ENCODE measurements around the gene AAK1.

AAK1 gene

DNA sequence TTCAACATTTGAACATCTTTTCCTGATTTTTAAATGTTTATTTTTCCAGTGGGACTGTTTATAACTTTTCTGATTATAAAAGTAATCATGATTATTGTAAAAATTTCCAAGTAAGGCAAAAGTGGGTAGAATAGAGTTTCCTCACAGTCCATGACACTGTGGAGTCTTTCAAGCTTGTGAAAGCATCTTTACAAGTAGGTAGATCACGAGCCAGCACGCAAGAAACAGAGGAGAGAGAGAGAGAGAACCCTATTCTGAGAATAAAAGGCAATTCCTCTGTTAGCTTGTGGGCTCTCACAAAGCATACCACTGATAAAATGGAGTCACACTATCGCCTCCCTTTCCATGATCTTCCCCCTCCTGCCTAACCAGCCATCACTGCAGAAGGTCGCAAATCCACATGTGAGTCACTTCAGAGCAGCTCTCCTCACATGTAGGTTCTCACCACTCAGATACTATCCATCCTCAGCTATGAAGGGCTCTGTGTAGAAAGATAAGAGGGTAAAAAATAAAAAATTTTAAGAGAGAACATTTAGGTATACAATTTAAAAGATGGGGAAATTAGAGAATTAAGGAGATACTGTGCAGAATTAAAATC lies 40.3 kb downstream of the AAK1 start:
- in situ Hi-C loops (cut with MboI; ENCODE audit: low sequenced_read_pairs), result no loop called here

DNA sequence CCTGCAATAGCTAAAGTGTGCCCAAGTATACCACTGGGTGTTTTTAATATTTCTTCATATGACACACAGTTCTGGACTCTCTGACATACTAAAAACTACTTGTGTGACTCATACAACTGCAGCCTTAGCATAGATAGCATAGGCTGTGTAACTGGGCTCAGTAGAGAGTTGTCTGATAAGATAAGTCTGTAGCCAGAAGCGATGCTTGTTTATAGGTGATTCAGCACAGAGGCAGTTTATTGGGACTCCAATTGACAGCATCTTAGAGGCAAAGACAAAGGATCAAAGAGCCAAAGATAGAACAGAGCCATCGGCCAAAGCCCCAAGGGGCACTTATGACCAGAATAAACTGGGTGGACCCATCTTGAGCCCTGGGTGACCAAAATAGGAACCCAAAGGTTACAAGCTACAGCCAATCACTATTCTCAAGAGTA lies 42.3 kb downstream of the AAK1 start:
- in situ Hi-C loops (cut with MboI; ENCODE audit: low sequenced_read_pairs), result no loop called here

DNA sequence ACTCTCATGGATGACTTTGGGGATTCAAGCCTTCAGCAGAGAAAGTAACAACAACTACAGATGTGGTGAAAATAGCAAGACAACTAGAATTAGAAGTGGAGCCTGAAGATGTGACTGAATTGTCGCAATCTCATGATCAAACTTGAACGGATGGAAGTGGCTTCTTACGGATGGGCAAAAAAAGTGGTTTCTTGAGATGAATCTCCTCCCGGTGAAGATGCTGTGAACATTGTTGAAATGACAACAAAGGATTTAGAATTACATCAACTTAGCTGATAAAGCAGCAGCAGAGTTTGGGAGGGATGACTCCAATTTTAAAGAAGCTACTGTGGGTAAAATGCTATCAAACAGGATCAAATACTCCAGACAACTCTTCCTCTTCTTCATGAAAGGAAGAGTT lies 43.1 kb downstream of the AAK1 start:
- in situ Hi-C loops (cut with MboI; ENCODE audit: low sequenced_read_pairs), result no loop called here

DNA sequence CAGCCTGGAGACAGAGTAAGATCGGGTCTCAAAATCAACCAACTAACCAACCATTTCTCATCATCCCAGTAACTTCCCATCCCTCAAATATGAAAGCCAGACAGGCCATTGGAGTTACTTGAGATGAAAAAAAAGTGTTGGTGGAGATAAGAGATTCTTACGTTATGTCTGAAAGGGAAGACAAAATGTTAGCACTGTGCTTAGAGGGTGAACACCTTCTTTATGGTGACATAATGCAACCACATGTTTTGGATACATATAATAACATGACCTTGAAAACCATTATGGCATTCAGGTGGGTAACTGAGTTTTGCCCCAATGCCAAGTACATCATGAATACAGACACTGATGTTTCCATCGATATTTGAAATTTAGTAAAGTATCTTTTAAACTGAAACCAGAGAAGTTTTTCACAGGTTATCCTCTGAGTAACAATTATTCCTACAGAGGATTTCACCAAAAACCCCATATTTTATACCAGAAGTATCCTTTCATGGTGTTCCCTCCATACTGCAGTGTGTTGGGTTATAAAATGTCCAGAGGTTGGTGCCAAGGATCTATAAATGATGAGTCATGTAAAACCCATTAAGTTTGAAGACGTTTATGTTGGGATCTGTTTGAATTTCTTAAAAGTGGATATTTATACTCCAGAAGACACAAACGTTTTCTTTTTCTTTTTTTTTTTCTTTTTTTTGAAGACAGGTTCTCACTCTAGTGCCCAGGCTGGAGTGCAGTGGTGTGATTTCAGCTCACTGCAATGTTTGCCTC lies 45.5 kb downstream of the AAK1 start:
- in situ Hi-C loops (cut with MboI; ENCODE audit: low sequenced_read_pairs), result no loop called here

DNA sequence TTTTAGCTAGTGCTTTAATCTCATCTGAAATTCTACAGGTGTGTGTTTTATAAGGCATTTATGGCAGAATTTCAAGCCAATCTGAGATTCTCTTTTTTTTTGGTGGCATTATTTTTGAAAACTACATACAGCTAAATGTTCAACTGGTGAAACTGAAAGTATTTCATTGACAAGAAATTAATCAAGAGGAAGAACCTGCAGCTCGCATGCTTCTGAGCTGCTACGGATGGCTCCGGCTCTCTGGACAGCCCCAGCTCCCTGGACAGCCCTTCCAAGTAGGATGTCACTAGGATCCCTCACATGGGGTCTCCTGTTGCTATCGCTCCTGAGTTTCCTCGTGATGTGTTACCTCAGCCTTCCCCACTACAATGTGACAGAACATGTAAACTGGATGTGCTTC lies 46.4 kb downstream of the AAK1 start:
- in situ Hi-C loops (cut with MboI; ENCODE audit: low sequenced_read_pairs), result no loop called here

DNA sequence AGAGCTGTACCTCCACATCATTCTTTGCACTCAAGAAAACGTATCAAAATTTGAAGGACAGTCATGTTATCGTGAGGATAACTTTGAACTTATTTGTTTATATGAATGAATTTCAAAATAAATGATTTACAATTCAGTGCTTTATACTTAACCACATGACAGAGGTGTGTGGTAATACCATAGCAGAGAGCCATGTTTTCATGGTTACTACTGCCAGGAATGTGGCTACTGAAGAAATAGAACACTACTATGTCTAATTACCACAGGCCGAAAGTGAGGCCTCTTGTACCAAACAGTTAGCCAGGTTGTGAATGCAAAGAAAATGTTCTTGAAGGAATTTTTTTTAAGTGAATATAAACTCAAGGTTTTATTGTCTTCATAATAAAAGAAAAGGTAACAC lies 49.2 kb downstream of the AAK1 start:
- in situ Hi-C loops (cut with MboI; ENCODE audit: low sequenced_read_pairs), result no loop called here

DNA sequence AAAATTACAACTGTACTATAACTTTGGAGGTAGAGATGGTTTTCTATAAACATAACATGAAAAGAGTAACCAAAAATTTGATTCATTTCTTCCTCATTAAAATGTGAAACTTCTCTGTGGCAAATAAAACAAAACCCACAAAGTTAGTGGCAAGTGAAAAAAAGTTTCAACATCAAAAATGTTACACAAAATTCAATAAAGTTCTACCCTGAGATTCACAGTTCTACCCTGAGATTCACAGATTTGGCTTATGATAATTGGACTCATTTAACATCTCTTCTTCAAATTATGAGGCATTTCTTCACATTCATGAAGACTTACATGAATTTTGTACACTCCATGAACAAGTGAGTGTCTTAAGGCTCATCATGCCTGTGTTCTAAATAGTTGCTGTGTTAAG lies 51.0 kb downstream of the AAK1 start:
- in situ Hi-C loops (cut with MboI; ENCODE audit: low sequenced_read_pairs), result no loop called here

DNA sequence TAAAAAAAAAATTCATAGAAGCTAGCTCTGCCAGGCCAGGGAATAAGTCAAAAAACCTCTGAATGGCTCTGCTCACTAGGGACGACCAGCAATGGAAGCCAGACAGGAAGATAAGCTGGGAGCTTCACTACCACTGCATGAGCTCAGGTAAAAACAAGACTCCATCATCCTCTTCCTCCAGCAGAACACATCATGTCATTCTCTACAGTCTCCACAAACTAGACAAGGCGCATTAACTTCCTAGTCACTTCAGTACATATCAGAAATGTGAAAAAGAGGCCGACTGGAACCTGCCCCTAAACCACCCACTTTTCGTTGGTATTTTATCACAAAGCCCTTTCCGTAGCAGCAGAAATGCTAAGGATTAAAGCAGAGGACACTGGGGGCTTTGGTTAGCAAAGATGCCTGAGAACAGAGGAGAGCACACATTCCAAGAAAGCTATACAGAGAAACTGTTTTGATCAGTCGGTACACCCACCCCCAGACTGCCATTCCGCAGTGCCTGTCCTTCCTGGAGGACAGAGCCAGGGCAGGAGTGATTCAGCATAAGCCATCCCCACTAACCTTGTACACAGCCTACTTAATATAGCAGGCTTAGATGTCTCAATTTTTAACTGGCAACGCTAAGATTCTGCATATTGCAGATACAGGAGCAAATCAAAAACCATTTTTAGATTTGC lies 53.4 kb downstream of the AAK1 start:
- in situ Hi-C loops (cut with MboI; ENCODE audit: low sequenced_read_pairs), result no loop called here

DNA sequence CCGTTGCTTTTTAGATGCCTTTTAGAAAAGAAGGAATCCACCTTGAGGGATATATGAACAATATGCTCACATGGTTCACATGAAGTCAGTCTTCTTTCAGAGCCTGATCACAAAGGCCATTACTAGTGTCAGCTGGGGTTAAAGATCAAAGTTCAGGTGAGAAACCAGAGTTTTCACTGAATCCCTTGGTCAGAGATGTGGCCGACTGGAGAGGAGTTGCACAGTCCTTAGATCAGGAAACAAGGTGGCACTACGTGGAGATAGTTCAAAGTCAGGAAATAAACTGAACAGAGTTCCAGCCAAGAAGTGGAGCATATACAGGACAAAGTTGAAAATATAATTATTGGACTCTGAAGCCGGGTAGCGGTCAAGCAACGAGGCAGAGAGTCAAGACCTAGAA lies 54.6 kb downstream of the AAK1 start:
- in situ Hi-C loops (cut with MboI; ENCODE audit: low sequenced_read_pairs), result no loop called here

DNA sequence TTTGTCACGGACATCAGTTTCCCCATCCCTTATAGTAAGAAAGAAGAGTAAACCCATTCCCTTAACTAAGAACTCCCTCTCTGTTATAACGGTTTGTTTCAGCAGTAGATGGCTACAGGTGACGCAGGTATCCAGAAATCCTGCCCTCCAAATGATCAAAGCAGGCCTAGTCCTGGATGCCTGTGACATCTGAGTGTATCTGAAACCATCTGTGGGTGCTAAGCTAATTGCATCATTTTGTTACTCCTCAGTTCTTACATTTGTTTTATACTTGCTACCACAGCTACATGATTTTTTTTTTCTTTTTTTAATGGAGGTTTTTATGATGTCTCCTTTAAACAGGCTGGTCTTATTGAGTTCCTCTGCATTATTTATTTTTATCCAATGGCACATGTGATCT lies 55.1 kb downstream of the AAK1 start:
- in situ Hi-C loops (cut with MboI; ENCODE audit: low sequenced_read_pairs), result no loop called here

DNA sequence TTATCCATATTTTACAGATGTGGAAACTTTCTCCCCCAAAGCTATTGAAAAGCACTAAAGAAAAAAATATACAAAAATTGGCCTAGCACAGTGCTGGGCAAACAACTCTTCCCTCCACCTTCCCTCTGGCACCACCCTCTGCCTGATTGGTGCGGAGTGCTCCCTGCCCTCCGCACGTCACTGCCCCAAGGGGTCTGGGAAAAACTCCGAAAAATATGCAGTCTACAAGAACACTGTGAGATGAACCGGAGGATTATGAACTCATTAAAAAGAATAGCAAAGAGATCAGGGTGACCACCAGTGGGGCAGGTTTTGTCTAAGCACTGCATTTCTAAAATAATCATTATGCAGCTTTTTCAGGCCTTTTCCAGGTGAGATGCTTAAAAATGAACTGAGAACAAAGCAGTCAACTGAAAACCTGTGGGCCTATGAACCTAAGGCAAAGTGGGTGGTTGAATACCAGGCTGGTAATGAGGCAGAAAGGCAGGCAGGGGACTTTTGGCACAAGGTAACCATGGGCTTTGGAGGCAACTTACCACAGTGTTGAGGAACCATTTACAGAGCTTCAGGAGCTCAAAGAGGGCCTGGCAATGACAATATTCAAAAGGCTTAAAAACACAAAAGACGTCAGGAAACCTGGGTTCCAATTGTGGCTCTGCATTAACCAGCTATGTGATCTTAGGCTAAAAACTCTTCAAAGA lies 57.5 kb downstream of the AAK1 start:
- in situ Hi-C loops (cut with MboI; ENCODE audit: low sequenced_read_pairs), result no loop called here

DNA sequence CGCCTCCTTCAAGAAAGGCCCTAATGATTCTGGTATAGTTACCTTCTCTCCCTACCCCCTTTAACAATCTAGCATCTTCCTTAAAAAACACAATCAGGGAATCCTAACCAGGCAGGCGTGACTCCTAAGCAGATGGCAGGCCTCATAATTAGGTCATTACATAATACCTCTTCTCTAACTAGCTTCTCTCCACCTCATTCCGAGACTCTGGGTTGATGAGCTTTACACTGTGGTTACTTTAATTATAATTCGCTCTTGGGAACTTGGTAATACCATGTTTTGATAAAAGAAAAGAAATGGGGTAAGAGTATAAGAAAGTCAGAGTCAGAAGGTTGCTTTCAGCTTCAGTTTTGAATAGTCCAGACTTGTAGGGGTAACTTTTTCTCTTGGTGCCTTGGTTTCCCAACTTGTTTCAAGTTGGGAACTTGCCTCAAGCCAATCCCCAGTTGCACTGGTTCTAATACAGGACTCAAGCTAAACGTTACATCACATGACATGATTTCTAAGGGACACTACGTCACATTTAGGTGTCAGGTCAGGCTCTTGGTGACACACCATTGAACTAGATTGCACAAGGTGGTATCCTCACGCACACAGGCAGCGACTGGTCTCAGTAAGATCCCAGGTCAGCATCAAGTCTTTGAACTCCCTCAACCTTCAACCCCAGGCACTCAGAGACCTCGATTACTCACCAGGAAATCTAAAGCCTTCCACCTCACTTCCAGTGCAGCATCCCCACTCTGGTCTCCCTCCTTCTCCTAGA lies 59.2 kb downstream of the AAK1 start:
- in situ Hi-C loops (cut with MboI; ENCODE audit: low sequenced_read_pairs), result no loop called here

DNA sequence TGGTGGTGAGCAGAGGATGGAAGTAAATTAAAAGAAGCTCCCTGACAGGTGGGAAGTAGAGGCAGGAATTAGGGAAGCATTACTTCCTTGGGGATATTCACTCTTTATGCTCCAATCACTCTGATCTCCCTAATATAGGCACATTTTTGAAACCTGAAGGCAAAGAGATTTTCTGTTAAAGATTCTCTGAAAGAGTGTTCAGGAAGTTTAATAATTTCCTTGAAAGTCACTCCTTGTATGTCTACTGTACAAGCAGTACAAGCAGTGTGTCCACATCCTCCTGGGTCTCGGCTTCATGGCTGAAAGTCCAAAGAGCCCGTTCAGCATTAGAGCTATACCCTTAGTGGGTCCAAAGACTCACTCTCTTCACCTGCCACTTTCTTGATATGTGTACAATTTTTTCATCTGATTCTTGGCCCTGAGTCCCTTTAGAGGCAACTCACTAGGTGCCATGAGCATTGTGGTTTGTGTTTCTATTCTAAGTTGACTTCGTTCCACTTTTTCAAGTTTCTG lies 60.2 kb downstream of the AAK1 start:
- in situ Hi-C loops (cut with MboI; ENCODE audit: low sequenced_read_pairs), result no loop called here

DNA sequence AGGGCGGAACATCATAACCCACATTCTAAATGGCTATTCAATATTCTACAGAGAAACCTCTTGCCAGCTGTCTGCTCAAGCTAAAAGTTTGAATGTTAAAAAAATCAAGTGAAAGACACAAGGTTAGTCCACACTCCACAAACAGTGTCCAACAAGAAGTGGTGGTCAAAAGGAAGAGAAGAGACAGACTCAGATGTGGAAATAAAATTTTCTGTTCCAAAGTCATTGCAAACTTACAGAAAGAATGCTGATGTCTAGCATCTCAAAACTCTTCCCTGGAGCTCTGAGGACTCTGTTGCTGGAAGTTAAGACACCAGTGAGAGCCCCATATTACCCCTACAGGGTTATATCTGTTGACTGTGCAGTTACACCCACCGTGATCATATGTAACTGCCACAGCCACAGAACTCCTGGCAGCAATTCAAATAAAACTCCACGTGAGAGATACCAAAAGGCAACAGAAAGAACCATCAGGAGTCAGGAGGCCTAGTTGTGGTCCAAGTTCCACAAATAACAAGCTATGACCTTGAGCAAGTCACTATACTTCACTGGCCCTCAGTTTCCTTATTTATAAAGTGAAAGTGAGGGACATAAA lies 60.9 kb downstream of the AAK1 start:
- in situ Hi-C loops (cut with MboI; ENCODE audit: low sequenced_read_pairs), result no loop called here

DNA sequence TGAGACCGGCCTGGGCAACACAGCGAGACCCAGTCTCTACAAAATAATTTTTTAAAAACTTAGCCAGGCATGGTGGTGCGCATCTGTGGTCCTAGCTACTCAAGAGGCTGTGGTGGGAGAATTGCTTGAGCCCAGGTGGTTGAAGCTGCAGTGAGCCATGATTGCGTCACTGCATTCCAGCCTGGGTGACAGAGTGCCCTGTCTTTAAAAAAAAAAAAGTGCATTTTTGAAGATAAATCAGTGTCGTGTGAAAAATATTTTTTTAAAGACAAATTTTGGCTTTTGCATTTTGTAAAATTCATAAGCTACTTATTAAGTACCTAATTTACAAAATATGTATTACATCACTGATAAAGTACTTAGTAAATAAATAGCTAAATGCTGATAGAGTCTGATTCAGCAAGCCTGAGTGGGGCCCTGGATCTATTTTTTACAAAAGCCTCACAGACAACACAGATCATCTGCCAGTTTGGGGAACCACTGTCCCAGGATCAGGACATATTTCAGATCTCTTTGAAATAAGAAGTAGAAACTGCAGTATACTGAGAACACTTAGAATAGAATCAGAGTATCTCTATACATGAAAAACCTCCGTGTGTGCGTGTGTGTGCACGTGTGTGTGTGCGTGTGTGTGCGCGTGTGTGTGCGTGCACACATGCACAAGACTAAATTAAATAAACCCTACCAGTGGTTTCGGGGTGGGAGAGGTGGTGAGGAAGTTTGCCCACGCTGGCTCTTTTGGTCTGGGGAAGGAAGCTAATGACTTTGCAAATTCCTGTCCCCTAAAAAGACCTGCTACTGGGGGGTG lies 61.6 kb downstream of the AAK1 start:
- in situ Hi-C loops (cut with MboI; ENCODE audit: low sequenced_read_pairs), result no loop called here

DNA sequence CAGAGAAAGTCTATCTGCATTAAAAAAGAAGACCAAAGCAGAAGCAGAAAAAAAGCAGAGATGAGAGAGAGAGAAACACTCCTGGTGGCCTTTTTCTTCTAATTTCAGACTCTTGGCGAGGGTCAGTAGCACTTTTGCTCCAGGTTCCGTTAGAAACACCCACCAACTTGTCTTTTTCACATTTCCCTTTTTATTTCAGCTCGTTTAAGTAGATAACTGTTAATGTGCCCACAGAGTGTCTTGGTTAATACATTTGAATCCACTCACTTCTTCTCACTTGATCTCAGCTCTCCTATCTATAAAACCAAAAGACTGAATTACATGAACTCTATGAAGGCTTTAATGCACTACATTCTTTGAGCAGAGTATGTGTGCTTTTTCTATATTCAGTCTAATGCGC lies 63.1 kb downstream of the AAK1 start:
- in situ Hi-C loops (cut with MboI; ENCODE audit: low sequenced_read_pairs), result no loop called here

DNA sequence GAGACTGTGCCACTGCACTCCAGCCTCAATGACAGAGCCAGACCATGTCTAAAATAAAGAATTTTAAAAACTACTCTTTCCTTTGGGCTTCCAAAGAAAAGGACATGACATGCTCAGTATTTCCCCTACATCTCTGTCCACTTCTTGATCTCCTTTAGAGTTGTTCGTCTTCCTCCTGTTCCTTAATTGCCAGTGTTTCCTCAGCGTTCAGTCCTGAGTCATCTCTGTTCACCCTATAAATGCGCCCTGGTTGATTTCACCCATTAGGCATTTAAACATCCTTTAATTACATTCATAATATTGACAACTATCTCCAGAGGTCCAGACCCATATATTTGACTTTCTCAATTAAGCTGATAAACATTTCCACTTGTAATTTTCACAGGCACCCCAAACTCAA lies 64.0 kb downstream of the AAK1 start:
- in situ Hi-C loops (cut with MboI; ENCODE audit: low sequenced_read_pairs), result no loop called here

DNA sequence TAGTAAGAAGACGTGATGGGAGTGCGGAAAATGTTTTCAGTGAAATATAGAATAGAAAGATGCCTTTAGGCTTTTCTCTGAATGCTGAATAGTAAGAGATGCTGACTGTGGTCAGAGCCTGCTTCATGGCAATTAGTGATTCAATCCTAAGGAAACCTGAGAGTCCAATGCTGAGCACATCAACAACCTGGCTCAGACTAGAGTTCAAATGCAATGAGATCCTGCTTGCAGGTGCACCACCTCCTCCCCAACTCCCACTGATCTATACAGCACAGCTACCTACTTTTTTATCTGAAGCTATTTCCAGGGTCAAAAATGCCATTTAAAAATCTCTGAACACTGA lies 65.4 kb downstream of the AAK1 start:
- in situ Hi-C loops (cut with MboI; ENCODE audit: low sequenced_read_pairs), result no loop called here

DNA sequence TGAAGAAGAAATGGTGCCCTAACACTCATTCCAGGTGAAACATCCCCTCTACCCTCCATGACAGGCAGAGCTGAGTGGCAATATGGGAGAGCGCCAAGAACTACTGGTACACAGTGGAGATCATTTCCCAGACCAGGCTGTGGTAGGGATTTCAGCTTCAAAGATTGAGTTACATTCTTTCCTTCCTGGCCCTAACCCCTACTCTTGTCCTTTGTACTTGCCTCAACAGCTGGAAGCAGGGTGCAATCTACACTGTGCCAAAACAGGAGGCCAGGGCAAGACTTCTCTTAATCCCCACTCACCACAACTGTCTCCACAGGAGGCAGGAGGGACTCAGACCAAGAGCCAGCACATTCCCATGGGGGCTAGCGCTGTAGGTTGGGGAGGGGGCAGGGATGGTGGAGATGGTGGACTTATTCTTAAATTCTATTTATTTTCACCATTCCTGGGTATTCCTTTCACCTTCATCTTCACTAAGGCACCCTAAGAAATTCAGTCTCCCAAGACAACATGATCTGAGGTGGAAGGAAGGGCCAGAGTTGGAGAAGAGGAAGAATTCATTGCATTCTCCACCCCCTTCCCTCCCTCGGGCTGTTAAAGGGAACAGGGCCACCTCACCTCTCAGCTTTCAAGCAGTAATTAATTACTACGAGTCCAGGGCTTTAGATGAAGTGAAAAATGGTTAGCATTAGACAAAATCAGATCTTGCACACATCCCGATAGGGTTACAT lies 65.9 kb downstream of the AAK1 start:
- in situ Hi-C loops (cut with MboI; ENCODE audit: low sequenced_read_pairs), result no loop called here

Measured in hTERT RPE-1 (cell line).